HG02981 (cell line): ENCODE measurements around the gene SLC22A2.

Source experiments
- ATAC-seq: cut with Tn5 transposase; IDR thresholded peaks from one replicate; pipeline ENCODE4 v1.9.1; 2021; ENCODE audit warnings: mild to moderate bottlenecking, moderate library complexity; ENCODE audit not compliant: unreplicated experiment

The SLC22A2 gene

DNA sequence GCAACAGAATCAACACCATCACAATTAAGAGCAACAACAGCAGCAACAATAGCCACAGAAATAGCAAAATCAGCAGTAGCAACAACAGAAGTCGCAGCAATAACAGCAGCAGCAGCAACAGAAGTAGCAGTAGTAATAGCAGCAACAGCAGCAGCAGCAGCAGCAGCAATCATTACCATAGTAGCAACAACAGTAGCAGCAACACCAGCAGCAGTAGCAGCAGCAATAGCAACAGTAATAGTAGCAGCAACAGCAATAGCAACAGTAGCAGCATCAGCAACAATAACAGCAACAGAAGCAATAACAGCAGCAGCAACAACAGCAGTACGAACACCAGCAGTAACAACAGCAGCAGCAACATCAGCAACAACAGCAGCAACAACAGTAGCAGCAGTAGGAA is 39.8 kb downstream of the SLC22A2 start:
- ATAC-seq = no peak

DNA sequence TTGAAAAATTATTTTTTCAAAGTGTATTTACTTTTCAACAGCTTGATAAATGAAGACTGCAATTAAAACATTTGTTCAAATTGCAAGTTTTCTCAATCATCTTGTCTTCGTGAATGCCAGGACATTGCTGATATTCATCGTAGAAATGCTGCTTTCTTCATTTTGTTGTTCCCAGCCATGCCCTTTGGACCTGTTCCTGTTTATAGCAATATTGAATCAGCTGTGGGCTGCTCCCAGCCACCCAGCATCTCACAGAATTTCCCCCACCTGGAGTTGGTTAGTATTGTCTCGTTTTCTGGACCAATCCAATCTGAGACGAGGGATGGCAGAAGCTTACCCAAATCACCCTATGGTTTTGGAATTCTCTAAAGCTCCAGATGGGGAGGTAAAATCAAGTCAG is 40.8 kb downstream of the SLC22A2 start:
- ATAC-seq = no peak

DNA sequence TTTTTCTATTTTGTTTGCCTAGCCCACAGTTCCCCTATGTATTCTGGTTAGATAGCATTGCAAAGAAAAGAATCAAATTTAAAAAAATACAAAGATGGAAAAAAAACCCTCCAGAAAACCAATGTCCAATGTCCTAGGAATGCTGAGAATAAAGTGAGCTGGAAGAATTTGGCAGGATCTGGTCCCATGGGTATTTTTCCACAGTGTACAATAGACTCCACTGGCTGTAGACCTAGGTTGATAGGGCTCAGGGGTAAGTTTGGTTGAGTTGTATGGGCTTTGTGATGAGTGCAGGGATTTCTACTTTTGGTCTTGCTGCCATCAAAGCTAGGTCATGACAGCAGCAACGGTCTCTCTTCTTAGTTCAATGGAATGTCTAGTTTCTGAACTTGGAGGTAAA is 41.5 kb downstream of the SLC22A2 start:
- ATAC-seq = no peak

GRCh38 chr6:160215232-160215631 is 43.4 kb downstream of the SLC22A2 start:
- no peak for ATAC-seq

GRCh38 chr6:160207618-160208017 is 51.0 kb downstream of the SLC22A2 start:
- ATAC-seq = no peak

DNA sequence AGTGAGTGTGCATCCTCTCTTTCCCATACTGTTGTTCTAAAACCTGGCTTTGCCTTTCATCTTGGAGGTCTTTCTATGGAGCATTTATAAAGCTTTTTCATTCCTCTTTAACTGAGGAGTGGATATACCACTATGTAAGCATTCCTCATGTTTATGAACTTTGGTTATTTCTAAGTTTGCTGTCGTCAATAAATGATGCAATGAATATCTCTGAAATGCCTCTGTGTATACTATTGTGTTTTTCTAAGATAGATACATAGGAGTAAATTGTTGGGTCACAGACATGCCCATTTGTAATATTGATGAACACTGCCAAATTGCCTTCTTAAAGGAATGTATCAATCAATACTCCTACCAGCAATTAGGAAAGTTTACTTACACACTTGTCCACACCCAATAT is 53.9 kb downstream of the SLC22A2 start:
- no peak for ATAC-seq

- no peak for ATAC-seq
Observed at GRCh38 chr6:160203953-160204352, 54.7 kb downstream of the SLC22A2 start.

GRCh38 chr6:160203522-160203921 is 55.1 kb downstream of the SLC22A2 start:
- no peak for ATAC-seq

- no peak for ATAC-seq
Observed at GRCh38 chr6:160203076-160203475, 55.5 kb downstream of the SLC22A2 start.

GRCh38 chr6:160202411-160202810 is 56.2 kb downstream of the SLC22A2 start:
- ATAC-seq = no peak

DNA sequence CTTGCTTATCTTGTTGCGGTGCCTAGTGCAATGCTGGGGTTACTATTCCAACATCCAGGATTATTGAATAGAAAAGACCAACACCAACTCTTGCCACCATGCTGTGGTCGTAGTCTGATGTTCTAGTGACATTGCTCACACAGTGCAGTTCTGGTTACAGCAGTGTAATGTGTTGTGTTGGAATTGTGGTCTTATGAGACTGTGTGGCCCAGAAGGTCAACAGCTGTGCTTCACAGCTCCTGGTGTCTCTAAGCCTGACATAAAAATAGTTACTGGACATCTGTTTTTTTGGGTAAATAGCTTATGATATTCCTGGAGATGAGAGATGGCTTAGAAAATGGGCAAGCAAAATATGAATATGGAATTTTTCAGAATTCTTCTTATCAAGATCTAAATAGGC is 57.6 kb downstream of the SLC22A2 start:
- no peak for ATAC-seq

DNA sequence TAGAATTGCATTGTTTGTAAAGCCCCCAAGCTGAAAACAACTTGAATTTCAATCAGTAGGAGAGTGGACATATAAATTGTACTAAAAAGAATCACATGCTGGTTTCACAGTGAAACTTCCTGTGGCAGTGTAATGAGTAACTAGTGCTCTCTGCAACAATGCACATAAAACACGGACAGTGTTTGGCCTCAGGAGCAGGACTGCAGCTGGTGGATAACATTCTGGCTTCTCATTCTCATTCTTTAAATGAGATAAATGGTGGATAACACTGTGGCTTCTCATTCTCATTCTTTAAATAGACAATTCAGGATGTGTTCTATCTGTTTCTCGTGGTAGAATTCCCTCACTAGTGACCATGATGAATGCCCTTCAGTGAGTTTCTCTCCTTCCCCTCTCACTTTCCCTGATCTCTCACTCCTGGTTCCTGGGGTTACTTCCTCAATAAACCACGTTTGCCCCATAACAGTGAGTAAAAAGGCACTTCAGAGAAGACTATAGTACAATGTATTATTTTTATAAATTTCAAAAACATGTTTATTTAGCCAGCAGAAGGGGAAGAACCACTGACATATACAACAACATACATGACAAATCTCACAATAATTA is 59.9 kb downstream of the SLC22A2 start:
- ATAC-seq = peak; percentile 96

- no peak for ATAC-seq
Observed at GRCh38 chr6:160197662-160198061, 61.0 kb downstream of the SLC22A2 start.

GRCh38 chr6:160194808-160195207 is 63.8 kb downstream of the SLC22A2 start:
- no peak for ATAC-seq

DNA sequence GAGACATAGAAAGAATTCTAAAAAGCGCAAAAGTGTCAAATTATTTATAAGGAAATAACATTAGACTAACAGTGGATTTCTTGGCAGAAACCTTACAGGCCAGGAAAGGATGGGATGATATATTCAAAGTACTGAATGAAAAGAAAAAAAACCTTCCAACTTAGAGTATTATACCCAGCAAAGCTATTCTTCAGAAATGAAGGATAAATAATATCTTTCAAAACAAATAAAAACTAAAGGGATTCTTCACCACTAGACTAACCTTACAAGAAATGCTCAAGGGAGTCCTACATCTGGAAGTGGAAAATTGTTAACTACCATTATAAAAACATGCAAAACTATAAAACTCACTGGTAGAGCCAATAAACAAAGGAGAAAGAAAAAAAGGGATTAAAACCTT is 65.8 kb downstream of the SLC22A2 start:
- ATAC-seq = no peak

- ATAC-seq = no peak
Observed at GRCh38 chr6:160190973-160191372, 67.6 kb downstream of the SLC22A2 start.

- no peak for ATAC-seq
Observed at GRCh38 chr6:160190081-160190480, 68.5 kb downstream of the SLC22A2 start.

GRCh38 chr6:160188773-160189172 is 69.8 kb downstream of the SLC22A2 start:
- ATAC-seq = no peak

DNA sequence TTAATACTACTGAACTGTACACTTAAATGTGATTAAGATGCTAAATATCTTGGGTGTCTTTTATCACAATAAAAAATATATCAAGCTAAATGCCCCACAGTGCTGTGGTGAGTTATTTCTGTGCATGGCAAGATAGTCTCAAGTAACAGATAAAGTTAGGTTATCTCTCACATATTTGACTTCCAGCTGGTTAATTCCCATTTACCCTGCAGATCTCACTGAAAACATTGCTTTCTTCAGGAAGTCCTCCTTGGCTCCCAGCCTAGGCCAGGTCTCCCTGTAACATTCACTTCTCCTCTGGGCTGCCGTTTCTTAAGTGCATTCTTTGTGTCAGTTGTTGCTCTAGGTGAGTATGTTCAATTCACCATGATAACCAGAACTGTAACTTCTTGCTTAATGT is 77.9 kb downstream of the SLC22A2 start:
- no peak for ATAC-seq

DNA sequence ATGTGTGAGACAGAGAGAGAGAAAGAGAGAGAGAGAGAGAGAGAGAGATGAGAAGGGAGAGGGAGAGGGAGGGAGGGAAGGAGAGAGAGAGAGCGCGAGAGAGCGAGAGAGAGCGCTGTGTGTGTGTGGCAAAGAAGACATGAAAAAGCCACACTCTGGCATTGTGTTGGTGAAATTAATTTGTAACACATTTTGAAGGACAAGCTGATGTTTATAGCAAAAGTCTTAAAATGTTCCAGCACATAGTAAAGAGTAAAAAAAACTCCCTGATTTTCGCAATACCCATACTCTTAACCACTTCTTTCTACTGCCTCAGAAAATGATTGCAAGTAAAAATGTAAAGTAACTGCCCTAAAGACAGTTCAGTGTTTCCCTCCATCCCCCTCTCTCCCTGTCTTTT is 80.3 kb downstream of the SLC22A2 start:
- no peak for ATAC-seq

DNA sequence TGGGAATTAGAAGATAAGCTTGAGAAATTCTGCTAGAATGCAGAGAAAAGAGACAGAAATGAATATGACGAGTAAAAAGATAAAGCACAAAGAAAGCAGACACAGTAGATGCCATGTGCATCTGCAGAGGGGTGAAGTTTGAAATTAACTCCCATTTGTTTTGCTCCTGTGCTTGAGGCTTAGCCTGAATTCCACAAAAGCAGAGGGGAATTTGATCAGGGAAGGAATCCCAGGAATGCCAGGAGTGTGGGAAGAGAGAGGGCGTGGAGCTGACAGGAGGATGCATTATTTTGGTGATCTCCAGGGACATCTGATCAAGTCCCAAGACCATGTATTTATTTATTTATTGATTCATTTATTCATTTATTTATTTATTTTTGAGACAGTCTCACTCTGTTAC is 81.4 kb downstream of the SLC22A2 start:
- no peak for ATAC-seq

DNA sequence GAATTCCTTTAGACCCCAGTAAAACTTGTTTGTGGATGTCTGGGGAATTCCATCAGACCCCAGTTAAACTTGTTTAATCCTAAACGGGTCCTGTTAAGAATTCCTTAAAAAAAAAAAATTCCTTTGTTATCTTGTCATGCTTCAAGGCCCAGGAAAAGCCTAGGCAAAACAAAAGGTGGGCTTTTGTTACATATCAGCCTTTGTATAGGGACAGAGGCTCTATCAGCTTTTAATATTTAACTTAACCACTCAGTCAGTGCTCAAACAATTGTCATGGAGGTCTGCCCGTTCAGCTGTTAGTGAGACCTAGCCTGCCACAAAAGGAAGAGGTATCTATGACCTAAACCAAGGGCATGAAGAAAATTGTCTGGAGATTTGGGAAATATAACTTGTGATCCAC is 83.9 kb downstream of the SLC22A2 start:
- no peak for ATAC-seq

GRCh38 chr6:160173806-160174527 is 84.7 kb downstream of the SLC22A2 start:
- ATAC-seq = no peak
